Measurements from ENCODE around the gene NOSTRIN. TPM values are rescaled to one million over a fixed set of nuclear protein-coding genes. Genes with fewer than 3 reads are reported as not detected.
"Not testable (repeated sequence)": the region's sequence is repeated elsewhere in the genome, so short reads cannot be mapped to it uniquely, and the experiment has no call there.

NOSTRIN gene
- total and polyA plus RNA-seq, 3 donors from 2014 or later = 28.9 to 99.8 (median 93.8) TPM

GRCh38 chr2:168854651-168855050 lies 52.2 kb downstream of the NOSTRIN start:
- Histone ChIP-seq H3K27me3 (no peaks in the 10 kb centered on the region), H3K36me3 (ENCODE audit: low read depth, missing control alignments) (no peaks in the 10 kb centered on the region), H3K27ac (no peak overlapping the region), H3K4me3 (no peak overlapping the region), H3K4me1 (peaks cover 7% of the 10 kb centered on the region), H3K9me3 (no peaks in the 10 kb centered on the region)
- TF ChIP-seq, protein P1, sequence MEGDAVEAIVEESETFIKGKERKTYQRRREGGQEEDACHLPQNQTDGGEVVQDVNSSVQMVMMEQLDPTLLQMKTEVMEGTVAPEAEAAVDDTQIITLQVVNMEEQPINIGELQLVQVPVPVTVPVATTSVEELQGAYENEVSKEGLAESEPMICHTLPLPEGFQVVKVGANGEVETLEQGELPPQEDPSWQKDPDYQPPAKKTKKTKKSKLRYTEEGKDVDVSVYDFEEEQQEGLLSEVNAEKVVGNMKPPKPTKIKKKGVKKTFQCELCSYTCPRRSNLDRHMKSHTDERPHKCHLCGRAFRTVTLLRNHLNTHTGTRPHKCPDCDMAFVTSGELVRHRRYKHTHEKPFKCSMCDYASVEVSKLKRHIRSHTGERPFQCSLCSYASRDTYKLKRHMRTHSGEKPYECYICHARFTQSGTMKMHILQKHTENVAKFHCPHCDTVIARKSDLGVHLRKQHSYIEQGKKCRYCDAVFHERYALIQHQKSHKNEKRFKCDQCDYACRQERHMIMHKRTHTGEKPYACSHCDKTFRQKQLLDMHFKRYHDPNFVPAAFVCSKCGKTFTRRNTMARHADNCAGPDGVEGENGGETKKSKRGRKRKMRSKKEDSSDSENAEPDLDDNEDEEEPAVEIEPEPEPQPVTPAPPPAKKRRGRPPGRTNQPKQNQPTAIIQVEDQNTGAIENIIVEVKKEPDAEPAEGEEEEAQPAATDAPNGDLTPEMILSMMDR (IDR thresholded peaks at IDR 0.05) = no peak
- TF ChIP-seq POLR2A (IDR thresholded peaks at IDR 0.05) = no peak
- no peak for DNase-seq
- 91 to 94% methylated on average over 5 of the region's 5 CpGs for WGBS, 2 donors
- intact Hi-C loops (cut with DNase I; ENCODE audit: low total_unique reads) = no loop called here

DNA sequence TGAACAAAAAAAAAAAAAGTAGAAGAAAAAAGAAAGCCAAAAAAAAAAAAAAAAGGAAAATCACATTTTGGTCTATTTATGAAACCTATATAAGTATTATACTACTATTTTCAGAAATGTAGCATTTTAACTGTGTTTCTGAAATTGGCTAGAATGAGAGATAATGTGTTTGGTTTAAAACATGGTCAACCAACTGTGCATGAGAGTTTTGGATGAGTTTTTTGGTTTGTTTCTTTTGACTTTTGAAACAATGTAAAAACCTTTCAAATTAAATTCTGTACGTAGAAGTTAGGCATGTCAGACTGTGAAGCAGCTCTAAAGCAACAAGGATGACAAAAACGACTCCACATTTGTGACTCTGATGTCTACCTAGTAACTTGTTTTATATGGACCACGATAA lies 53.2 kb downstream of the NOSTRIN start:
- H3K9me3 ChIP-seq = no peaks in the 10 kb centered on the region
- TF ChIP-seq POLR2A (IDR thresholded peaks at IDR 0.05) = no peak
- TF ChIP-seq, protein P1 (IDR thresholded peaks at IDR 0.05) = no peak
- no peak overlapping the region for H3K27ac ChIP-seq
- no peaks in the 10 kb centered on the region for H3K27me3 ChIP-seq
- H3K4me1 ChIP-seq = no peaks in the 10 kb centered on the region
- 70 to 75% methylated on average over 3 of the region's 3 CpGs for WGBS, 2 donors
- no peaks in the 10 kb centered on the region for H3K36me3 ChIP-seq (ENCODE audit: low read depth, missing control alignments)
- intact Hi-C loops (cut with DNase I; ENCODE audit: low total_unique reads) = no loop called here
- H3K4me3 ChIP-seq = no peak overlapping the region
- no peak for DNase-seq

DNA sequence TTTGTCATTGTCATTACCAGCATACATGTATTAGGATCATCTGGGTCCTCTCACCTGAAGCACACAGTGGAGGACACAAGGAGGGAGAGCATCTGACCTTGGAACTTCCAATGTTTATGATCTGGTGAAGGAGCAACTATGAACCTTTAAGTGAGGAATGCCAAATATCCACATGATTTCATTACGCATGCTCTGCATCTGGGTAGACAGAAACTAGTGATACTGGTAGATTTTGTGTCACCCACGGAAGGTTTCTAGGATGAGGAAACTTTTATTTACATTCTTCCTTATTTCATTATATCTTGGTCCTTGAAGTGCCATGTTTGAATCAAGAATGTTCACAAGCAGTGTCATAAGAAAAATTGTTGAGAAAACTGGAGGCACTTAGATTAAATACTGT lies 55.7 kb downstream of the NOSTRIN start:
- TF ChIP-seq POLR2A (IDR thresholded peaks at IDR 0.05) = no peak
- TF ChIP-seq, protein P1 (IDR thresholded peaks at IDR 0.05) = no peak
- Histone ChIP-seq H3K36me3 (ENCODE audit: low read depth, missing control alignments) (no peaks in the 10 kb centered on the region), H3K4me1 (no peaks in the 10 kb centered on the region), H3K27ac (no peak overlapping the region), H3K4me3 (no peak overlapping the region), H3K27me3 (no peaks in the 10 kb centered on the region), H3K9me3 (no peaks in the 10 kb centered on the region)
- intact Hi-C loops (cut with DNase I; ENCODE audit: low total_unique reads) = no loop called here
- 90 to 95% methylated on average over 2 of the region's 2 CpGs for WGBS, 2 donors
- no peak for DNase-seq

GRCh38 chr2:168867164-168867563 lies 64.7 kb downstream of the NOSTRIN start:
- H3K9me3 ChIP-seq; intact Hi-C loops (cut with DNase I; ENCODE audit: low total_unique reads); H3K4me1 ChIP-seq; DNase-seq; H3K27ac ChIP-seq; H3K4me3 ChIP-seq; H3K27me3 ChIP-seq; H3K36me3 ChIP-seq (ENCODE audit: low read depth, missing control alignments): not testable (repeated sequence)
- 95 to 100% methylated on average over 1 of the region's 1 CpG for WGBS, 2 donors

- intact Hi-C loops (cut with DNase I; ENCODE audit: low total_unique reads); H3K9me3 ChIP-seq; H3K36me3 ChIP-seq (ENCODE audit: low read depth, missing control alignments); H3K27me3 ChIP-seq; H3K4me1 ChIP-seq; H3K4me3 ChIP-seq; H3K27ac ChIP-seq; DNase-seq: not testable (repeated sequence)
- 100% methylated on average over 1 of the region's 1 CpG; no CpG with 5 or more reads in 1 of the 2 donors for WGBS, 2 donors
Measured at GRCh38 chr2:168870369-168870768, 67.9 kb downstream of the NOSTRIN start.

DNA sequence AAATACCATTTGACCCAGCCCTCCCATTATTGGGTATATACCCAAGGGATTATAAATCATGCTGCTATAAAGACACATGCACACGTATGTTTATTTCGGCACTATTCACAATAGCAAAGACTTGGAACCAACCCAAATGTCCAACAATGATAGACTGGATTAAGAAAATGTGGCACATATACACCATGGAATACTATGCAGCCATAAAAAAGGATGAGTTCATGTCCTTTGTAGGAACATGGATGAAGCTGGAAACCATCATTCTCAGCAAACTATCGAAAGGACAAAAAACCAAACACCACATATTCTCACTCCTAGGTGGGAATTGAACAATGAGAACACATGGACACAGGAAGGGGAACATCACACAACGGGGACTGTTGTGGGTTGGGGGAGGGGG lies 68.4 kb downstream of the NOSTRIN start:
- DNase-seq; intact Hi-C loops (cut with DNase I; ENCODE audit: low total_unique reads); H3K4me3 ChIP-seq; H3K9me3 ChIP-seq; H3K27me3 ChIP-seq; H3K4me1 ChIP-seq; H3K36me3 ChIP-seq (ENCODE audit: low read depth, missing control alignments); H3K27ac ChIP-seq: not testable (repeated sequence)
- 93 to 98% methylated on average over 4 of the region's 4 CpGs for WGBS, 2 donors
